Measurements from ENCODE around the gene TACR3. TPM values are rescaled to one million over a fixed set of nuclear protein-coding genes. Genes with fewer than 3 reads are reported as not detected.
"Not testable (repeated sequence)": the region's sequence is repeated elsewhere in the genome, so short reads cannot be mapped to it uniquely, and the experiment has no call there.

TACR3 gene
- polyA plus RNA-seq, 1 experiment: not detected

GRCh38 chr4:103721251-103721650 is 1.5 kb upstream of the TACR3 start:
- no peak for DNase-seq (ENCODE audit: low read depth, low spot score)
- ChIA-PET POLR2A (no interaction called here), CTCF (no interaction called here)
- H3K9me3 ChIP-seq (ENCODE audit: control insufficient read depth, insufficient read depth, low read length): peaks cover 19% of the 10 kb centered on the region
- no peak for TF ChIP-seq CTCF (IDR thresholded peaks at IDR 0.05; ENCODE audit: low read depth, low read length)
- no peak overlapping the region for H3K4me3 ChIP-seq (ENCODE audit: low read depth, low read length)
- no peaks in the 10 kb centered on the region for H3K27me3 ChIP-seq (ENCODE audit: control insufficient read depth, insufficient read depth, low read length)
- no peak overlapping the region for H3K27ac ChIP-seq (ENCODE audit: low read depth, low read length)

DNA sequence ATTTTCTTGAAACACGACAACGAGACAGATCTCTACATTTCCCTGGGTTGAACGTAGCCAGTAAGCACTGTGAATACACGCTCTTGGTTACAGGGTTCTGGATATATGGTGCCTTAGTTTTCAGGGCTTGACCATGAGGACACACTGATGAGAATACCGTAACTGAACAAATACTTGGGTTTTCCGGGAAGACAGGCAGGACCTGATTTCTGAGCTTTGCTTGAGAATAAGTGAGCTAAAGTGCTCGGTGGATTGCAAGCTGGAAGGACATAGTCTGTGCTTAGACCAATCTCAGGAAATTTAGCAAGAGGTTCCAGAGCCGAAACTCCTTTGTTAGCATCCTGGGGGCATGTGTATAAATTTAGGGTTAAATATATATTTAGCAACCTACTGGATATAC is 876 bp upstream of the TACR3 start:
- peaks cover 19% of the 10 kb centered on the region for H3K9me3 ChIP-seq (ENCODE audit: control insufficient read depth, insufficient read depth, low read length)
- POLR2A ChIA-PET: no interaction called here

DNA sequence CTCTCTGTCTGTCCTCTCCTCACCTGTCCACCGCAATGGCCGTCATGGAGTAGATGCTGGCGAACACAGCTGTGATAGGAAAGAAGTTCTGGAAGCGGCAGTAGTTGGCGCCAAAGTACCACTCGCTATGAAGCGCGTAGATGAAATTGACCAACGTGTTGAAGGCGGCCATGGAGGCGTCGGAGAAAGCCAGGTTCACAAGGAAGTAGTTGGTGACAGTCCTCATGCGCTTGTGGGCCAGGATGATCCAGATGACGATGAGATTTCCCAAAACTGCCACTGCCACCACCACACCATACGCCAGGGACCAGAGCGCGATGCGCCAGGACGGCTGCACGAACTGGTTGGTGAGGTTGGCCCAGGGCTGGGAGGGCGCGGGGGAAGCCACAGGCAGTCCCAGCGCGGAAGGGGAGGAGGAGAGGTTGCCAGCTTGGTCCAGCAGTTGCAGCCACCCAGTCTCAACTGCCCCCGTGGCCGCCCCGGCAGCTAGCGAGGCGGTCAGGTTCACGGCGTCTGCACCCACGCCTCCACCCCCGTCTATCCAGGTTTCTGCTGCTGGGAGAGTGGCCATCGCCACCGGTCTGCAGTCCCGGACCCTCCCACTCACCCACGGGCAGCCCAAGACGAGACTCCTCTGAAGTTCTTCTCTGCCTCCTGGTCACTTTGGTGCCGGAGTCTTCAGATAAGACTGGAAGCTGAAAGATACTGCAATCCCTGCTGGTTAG is 518 bp downstream of the TACR3 start:
- H3K27me3 ChIP-seq (ENCODE audit: control insufficient read depth, insufficient read depth, low read length): no peaks in the 10 kb centered on the region
- no peak for TF ChIP-seq CTCF (IDR thresholded peaks at IDR 0.05; ENCODE audit: low read depth, low read length)
- no peak overlapping the region for H3K4me3 ChIP-seq (ENCODE audit: low read depth, low read length)
- no peak for DNase-seq (ENCODE audit: low read depth, low spot score)
- peaks cover 19% of the 10 kb centered on the region for H3K9me3 ChIP-seq (ENCODE audit: control insufficient read depth, insufficient read depth, low read length)
- CTCF ChIA-PET: no interaction called here
- POLR2A ChIA-PET: no interaction called here
- no peak overlapping the region for H3K27ac ChIP-seq (ENCODE audit: low read depth, low read length)

More for the DNA sequence above, 876 bp upstream of the TACR3 start:
- CTCF ChIA-PET: no interaction called here
- no peaks in the 10 kb centered on the region for H3K27me3 ChIP-seq (ENCODE audit: control insufficient read depth, insufficient read depth, low read length)
- no peak for TF ChIP-seq CTCF (IDR thresholded peaks at IDR 0.05; ENCODE audit: low read depth, low read length)
- no peak overlapping the region for H3K27ac ChIP-seq (ENCODE audit: low read depth, low read length)
- no peak overlapping the region for H3K4me3 ChIP-seq (ENCODE audit: low read depth, low read length)
- DNase-seq (ENCODE audit: low read depth, low spot score): no peak

DNA sequence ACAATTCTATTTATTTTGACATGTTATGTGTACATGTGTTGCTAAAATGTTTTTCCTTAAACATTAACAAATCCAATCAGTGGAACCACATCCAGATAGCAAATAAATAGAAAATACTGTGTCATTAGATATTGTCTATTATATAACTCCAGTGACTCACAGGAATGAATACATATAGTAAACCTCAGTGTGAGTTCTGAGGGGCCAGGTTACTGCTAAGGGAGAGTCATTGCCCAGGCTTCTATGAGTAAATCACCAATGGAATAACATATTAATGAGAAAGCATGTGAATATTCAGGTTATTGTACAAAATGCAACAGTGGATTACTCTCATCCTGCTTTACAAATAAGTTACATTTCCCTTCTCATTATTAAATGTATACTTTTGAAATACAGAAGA is 27.2 kb downstream of the TACR3 start:
- ChIA-PET POLR2A (no interaction called here), CTCF (no interaction called here)
- TF ChIP-seq CTCF (IDR thresholded peaks at IDR 0.05; ENCODE audit: low read depth, low read length): no peak
- H3K27ac ChIP-seq (ENCODE audit: low read depth, low read length): no peak overlapping the region
- peaks cover 6% of the 10 kb centered on the region for H3K9me3 ChIP-seq (ENCODE audit: control insufficient read depth, insufficient read depth, low read length)
- H3K4me3 ChIP-seq (ENCODE audit: low read depth, low read length): no peak overlapping the region
- no peaks in the 10 kb centered on the region for H3K27me3 ChIP-seq (ENCODE audit: control insufficient read depth, insufficient read depth, low read length)
- no peak for DNase-seq (ENCODE audit: low read depth, low spot score)

GRCh38 chr4:103673983-103674382 is 45.8 kb downstream of the TACR3 start:
- H3K9me3 ChIP-seq (ENCODE audit: control insufficient read depth, insufficient read depth, low read length): 0 out of 2 replicates have a peak, but pooled peaks cover 2% of the 10 kb centered on the region
- ChIA-PET POLR2A (no interaction called here), CTCF (no interaction called here)
- H3K27me3 ChIP-seq (ENCODE audit: control insufficient read depth, insufficient read depth, low read length): no peaks in the 10 kb centered on the region
- no peak overlapping the region for H3K27ac ChIP-seq (ENCODE audit: low read depth, low read length)
- no peak for DNase-seq (ENCODE audit: low read depth, low spot score)
- no peak for TF ChIP-seq CTCF (IDR thresholded peaks at IDR 0.05; ENCODE audit: low read depth, low read length)
- H3K4me3 ChIP-seq (ENCODE audit: low read depth, low read length): no peak overlapping the region

- H3K4me3 ChIP-seq (ENCODE audit: low read depth, low read length); DNase-seq (ENCODE audit: low read depth, low spot score); POLR2A ChIA-PET; CTCF ChIA-PET; H3K9me3 ChIP-seq (ENCODE audit: control insufficient read depth, insufficient read depth, low read length); H3K27ac ChIP-seq (ENCODE audit: low read depth, low read length); H3K27me3 ChIP-seq (ENCODE audit: control insufficient read depth, insufficient read depth, low read length): not testable (repeated sequence)
Measured at GRCh38 chr4:103666764-103667163, 53.0 kb downstream of the TACR3 start.

All from AG04450 (cell line).